ENCODE measurements around the gene THSD7B.

Gene THSD7B

GRCh38 chr2:137167651-137168050, 402.3 kb downstream of the THSD7B start:
- DNase-seq = no peak

GRCh38 chr2:137168552-137168951, 403.2 kb downstream of the THSD7B start:
- no peak for DNase-seq

- DNase-seq = no peak
Observed at GRCh38 chr2:137172162-137172561, 406.8 kb downstream of the THSD7B start.

GRCh38 chr2:137173463-137173862, 408.1 kb downstream of the THSD7B start:
- DNase-seq = no peak

- no peak for DNase-seq
Observed at GRCh38 chr2:137175246-137175645, 409.9 kb downstream of the THSD7B start.

GRCh38 chr2:137178951-137179377, 413.6 kb downstream of the THSD7B start:
- DNase-seq = no peak

- DNase-seq = no peak
Observed at GRCh38 chr2:137179542-137179941, 414.2 kb downstream of the THSD7B start.

GRCh38 chr2:137180012-137180411, 414.7 kb downstream of the THSD7B start:
- no peak for DNase-seq

GRCh38 chr2:137181370-137181769, 416.0 kb downstream of the THSD7B start:
- no peak for DNase-seq

GRCh38 chr2:137182071-137182470, 416.7 kb downstream of the THSD7B start:
- no peak for DNase-seq

- no peak for DNase-seq
Observed at GRCh38 chr2:137183206-137183898, 418.0 kb downstream of the THSD7B start.

- DNase-seq = no peak
Observed at GRCh38 chr2:137185378-137186078, 420.2 kb downstream of the THSD7B start.

GRCh38 chr2:137187216-137187615, 421.9 kb downstream of the THSD7B start:
- DNase-seq = no peak

- DNase-seq = no peak
Observed at GRCh38 chr2:137190411-137191195, 425.3 kb downstream of the THSD7B start.

GRCh38 chr2:137192366-137193310, 427.3 kb downstream of the THSD7B start:
- no peak for DNase-seq

GRCh38 chr2:137193401-137193800, 428.1 kb downstream of the THSD7B start:
- no peak for DNase-seq

GRCh38 chr2:137194111-137194510, 428.8 kb downstream of the THSD7B start:
- DNase-seq = no peak

- DNase-seq = no peak
Observed at GRCh38 chr2:137199751-137200150, 434.4 kb downstream of the THSD7B start.

GRCh38 chr2:137202318-137202717, 437.0 kb downstream of the THSD7B start:
- DNase-seq = no peak

GRCh38 chr2:137205324-137205723, 440.0 kb downstream of the THSD7B start:
- no peak for DNase-seq

GRCh38 chr2:137206069-137206468, 440.7 kb downstream of the THSD7B start:
- no peak for DNase-seq

- no peak for DNase-seq
Observed at GRCh38 chr2:137207030-137207429, 441.7 kb downstream of the THSD7B start.
